ENCODE data around the gene PRSS53.
"Not testable (repeated sequence)": the region's sequence is repeated elsewhere in the genome, so short reads cannot be mapped to it uniquely, and the experiment has no call there.

PRSS53 gene

GRCh38 chr16:31088459-31089183 is at the start of gene PRSS53:
Gene PRSS53 (minus strand): TSS chr16:31088943. CDS start chr16:31088809, 134 bp downstream.
- H3K27me3 ChIP-seq (ENCODE audit: control insufficient read depth, insufficient read depth, low read length): no peaks in the 10 kb centered on the region
- no peak within 1 kb of the TSS for H3K4me3 ChIP-seq (ENCODE audit: low read length)
- H3K4me1 ChIP-seq (ENCODE audit: control insufficient read depth, insufficient read depth, low read length): peaks cover 16% of the 10 kb centered on the region
- no peaks in the 10 kb centered on the region for H3K36me3 ChIP-seq (ENCODE audit: control insufficient read depth, insufficient read depth, low read length)
- no peaks in the 10 kb centered on the region for H3K9me3 ChIP-seq (ENCODE audit: control insufficient read depth, low read length)
- H3K9ac ChIP-seq (ENCODE audit: low read length): no peak within 1 kb of the TSS

GRCh38 chr16:31136822-31137499 is 48.2 kb upstream of the PRSS53 start:
- H3K9ac ChIP-seq (ENCODE audit: low read length); H3K4me3 ChIP-seq (ENCODE audit: low read length); H3K9me3 ChIP-seq (ENCODE audit: control insufficient read depth, low read length); H3K27me3 ChIP-seq (ENCODE audit: control insufficient read depth, insufficient read depth, low read length): not testable (repeated sequence)
- Histone ChIP-seq H3K36me3 (ENCODE audit: control insufficient read depth, insufficient read depth, low read length) (peaks cover 14% of the 10 kb centered on the region), H3K4me1 (ENCODE audit: control insufficient read depth, insufficient read depth, low read length) (peaks cover 63% of the 10 kb centered on the region)

- H3K36me3 ChIP-seq (ENCODE audit: control insufficient read depth, insufficient read depth, low read length): peaks cover 15% of the 10 kb centered on the region
- H3K9ac ChIP-seq (ENCODE audit: low read length): no peak overlapping the region
- H3K9me3 ChIP-seq (ENCODE audit: control insufficient read depth, low read length): no peaks in the 10 kb centered on the region
- peaks cover 63% of the 10 kb centered on the region for H3K4me1 ChIP-seq (ENCODE audit: control insufficient read depth, insufficient read depth, low read length)
- H3K4me3 ChIP-seq (ENCODE audit: low read length): no peak overlapping the region
- peaks cover 3% of the 10 kb centered on the region for H3K27me3 ChIP-seq (ENCODE audit: control insufficient read depth, insufficient read depth, low read length)
Observed at GRCh38 chr16:31136287-31136662, 47.5 kb upstream of the PRSS53 start.

- Histone ChIP-seq H3K4me1 (ENCODE audit: control insufficient read depth, insufficient read depth, low read length) (peaks cover 64% of the 10 kb centered on the region), H3K4me3 (ENCODE audit: low read length) (peak within 1 kb of the TSS; percentile 78), H3K36me3 (ENCODE audit: control insufficient read depth, insufficient read depth, low read length) (peaks cover 15% of the 10 kb centered on the region), H3K27me3 (ENCODE audit: control insufficient read depth, insufficient read depth, low read length) (peaks cover 3% of the 10 kb centered on the region), H3K9ac (ENCODE audit: low read length) (peak within 1 kb of the TSS; percentile 100), H3K9me3 (ENCODE audit: control insufficient read depth, low read length) (no peaks in the 10 kb centered on the region)
Observed at GRCh38 chr16:31135535-31136286, 47.0 kb upstream of the PRSS53 start, which contains the start of gene PRSS8. Gene PRSS8 (minus strand): TSS chr16:31135727. CDS start chr16:31135498, 229 bp downstream.

- Histone ChIP-seq H3K9me3 (ENCODE audit: control insufficient read depth, low read length) (no peaks in the 10 kb centered on the region), H3K27me3 (ENCODE audit: control insufficient read depth, insufficient read depth, low read length) (peaks cover 3% of the 10 kb centered on the region), H3K4me3 (ENCODE audit: low read length) (peak overlapping the region; percentile 78), H3K9ac (ENCODE audit: low read length) (peak overlapping the region; percentile 100), H3K4me1 (ENCODE audit: control insufficient read depth, insufficient read depth, low read length) (peaks cover 64% of the 10 kb centered on the region), H3K36me3 (ENCODE audit: control insufficient read depth, insufficient read depth, low read length) (peaks cover 15% of the 10 kb centered on the region)
Observed at GRCh38 chr16:31134625-31135534, 46.1 kb upstream of the PRSS53 start.

- Histone ChIP-seq H3K9me3 (ENCODE audit: control insufficient read depth, low read length) (no peaks in the 10 kb centered on the region), H3K27me3 (ENCODE audit: control insufficient read depth, insufficient read depth, low read length) (peaks cover 3% of the 10 kb centered on the region), H3K36me3 (ENCODE audit: control insufficient read depth, insufficient read depth, low read length) (peaks cover 15% of the 10 kb centered on the region), H3K4me3 (ENCODE audit: low read length) (peak overlapping the region; percentile 78), H3K9ac (ENCODE audit: low read length) (peak overlapping the region; percentile 100), H3K4me1 (ENCODE audit: control insufficient read depth, insufficient read depth, low read length) (peaks cover 67% of the 10 kb centered on the region)
Observed at GRCh38 chr16:31134091-31134571, 45.4 kb upstream of the PRSS53 start.

- Histone ChIP-seq H3K4me3 (ENCODE audit: low read length) (peak overlapping the region; percentile 78), H3K36me3 (ENCODE audit: control insufficient read depth, insufficient read depth, low read length) (peaks cover 15% of the 10 kb centered on the region), H3K27me3 (ENCODE audit: control insufficient read depth, insufficient read depth, low read length) (peaks cover 3% of the 10 kb centered on the region), H3K9ac (ENCODE audit: low read length) (peak overlapping the region; percentile 100), H3K4me1 (ENCODE audit: control insufficient read depth, insufficient read depth, low read length) (peaks cover 67% of the 10 kb centered on the region), H3K9me3 (ENCODE audit: control insufficient read depth, low read length) (no peaks in the 10 kb centered on the region)
Observed at GRCh38 chr16:31133046-31133501, 44.3 kb upstream of the PRSS53 start.

GRCh38 chr16:31132303-31132979 is 43.7 kb upstream of the PRSS53 start:
- Histone ChIP-seq H3K9me3 (ENCODE audit: control insufficient read depth, low read length) (no peaks in the 10 kb centered on the region), H3K4me1 (ENCODE audit: control insufficient read depth, insufficient read depth, low read length) (peaks cover 72% of the 10 kb centered on the region), H3K9ac (ENCODE audit: low read length) (peak overlapping the region; percentile 63), H3K27me3 (ENCODE audit: control insufficient read depth, insufficient read depth, low read length) (peaks cover 3% of the 10 kb centered on the region), H3K4me3 (ENCODE audit: low read length) (no peak overlapping the region), H3K36me3 (ENCODE audit: control insufficient read depth, insufficient read depth, low read length) (peaks cover 17% of the 10 kb centered on the region)

- no peaks in the 10 kb centered on the region for H3K9me3 ChIP-seq (ENCODE audit: control insufficient read depth, low read length)
- no peak overlapping the region for H3K4me3 ChIP-seq (ENCODE audit: low read length)
- peak overlapping the region; percentile 63 for H3K9ac ChIP-seq (ENCODE audit: low read length)
- H3K27me3 ChIP-seq (ENCODE audit: control insufficient read depth, insufficient read depth, low read length): peaks cover 3% of the 10 kb centered on the region
- H3K36me3 ChIP-seq (ENCODE audit: control insufficient read depth, insufficient read depth, low read length): peaks cover 23% of the 10 kb centered on the region
- peaks cover 78% of the 10 kb centered on the region for H3K4me1 ChIP-seq (ENCODE audit: control insufficient read depth, insufficient read depth, low read length)
Observed at GRCh38 chr16:31131841-31132271, 43.1 kb upstream of the PRSS53 start.

GRCh38 chr16:31131416-31131815 is 42.7 kb upstream of the PRSS53 start:
- no peak overlapping the region for H3K4me3 ChIP-seq (ENCODE audit: low read length)
- H3K27me3 ChIP-seq (ENCODE audit: control insufficient read depth, insufficient read depth, low read length): peaks cover 3% of the 10 kb centered on the region
- peak overlapping the region; percentile 63 for H3K9ac ChIP-seq (ENCODE audit: low read length)
- H3K9me3 ChIP-seq (ENCODE audit: control insufficient read depth, low read length): no peaks in the 10 kb centered on the region
- H3K4me1 ChIP-seq (ENCODE audit: control insufficient read depth, insufficient read depth, low read length): peaks cover 79% of the 10 kb centered on the region
- H3K36me3 ChIP-seq (ENCODE audit: control insufficient read depth, insufficient read depth, low read length): peaks cover 23% of the 10 kb centered on the region

Data from mucosa of stomach (tissue), 1 donor.